GM12875 (cell line): Measurements from ENCODE around the gene PALLD.

Experiments used
- H3K4me3 ChIP-seq: one replicate; pipeline ENCODE4 v1.5.1; 2011; ENCODE audit warnings: low read depth, low read length, control low read depth
- TF ChIP-seq, protein P1 (sequence below): IDR thresholded peaks from 2 replicates; pipeline ENCODE4 v1.5.1; 2011; ENCODE audit warnings: low read depth, mild to moderate bottlenecking, control low read depth, inconsistent platforms, low read length, moderate library complexity, borderline replicate concordance; ENCODE audit not compliant: insufficient read depth

Gene PALLD

GRCh38 chr4:168856312-168856711 is 359.5 kb downstream of the PALLD start:
- H3K4me3 ChIP-seq, result no peak overlapping the region
- TF ChIP-seq, protein P1, sequence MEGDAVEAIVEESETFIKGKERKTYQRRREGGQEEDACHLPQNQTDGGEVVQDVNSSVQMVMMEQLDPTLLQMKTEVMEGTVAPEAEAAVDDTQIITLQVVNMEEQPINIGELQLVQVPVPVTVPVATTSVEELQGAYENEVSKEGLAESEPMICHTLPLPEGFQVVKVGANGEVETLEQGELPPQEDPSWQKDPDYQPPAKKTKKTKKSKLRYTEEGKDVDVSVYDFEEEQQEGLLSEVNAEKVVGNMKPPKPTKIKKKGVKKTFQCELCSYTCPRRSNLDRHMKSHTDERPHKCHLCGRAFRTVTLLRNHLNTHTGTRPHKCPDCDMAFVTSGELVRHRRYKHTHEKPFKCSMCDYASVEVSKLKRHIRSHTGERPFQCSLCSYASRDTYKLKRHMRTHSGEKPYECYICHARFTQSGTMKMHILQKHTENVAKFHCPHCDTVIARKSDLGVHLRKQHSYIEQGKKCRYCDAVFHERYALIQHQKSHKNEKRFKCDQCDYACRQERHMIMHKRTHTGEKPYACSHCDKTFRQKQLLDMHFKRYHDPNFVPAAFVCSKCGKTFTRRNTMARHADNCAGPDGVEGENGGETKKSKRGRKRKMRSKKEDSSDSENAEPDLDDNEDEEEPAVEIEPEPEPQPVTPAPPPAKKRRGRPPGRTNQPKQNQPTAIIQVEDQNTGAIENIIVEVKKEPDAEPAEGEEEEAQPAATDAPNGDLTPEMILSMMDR, result no peak

GRCh38 chr4:168857009-168857408 is 360.2 kb downstream of the PALLD start:
- no peak overlapping the region for H3K4me3 ChIP-seq
- TF ChIP-seq, protein P1, result no peak

GRCh38 chr4:168857546-168858314 is 360.9 kb downstream of the PALLD start:
- no peak overlapping the region for H3K4me3 ChIP-seq
- TF ChIP-seq, protein P1, result no peak

DNA sequence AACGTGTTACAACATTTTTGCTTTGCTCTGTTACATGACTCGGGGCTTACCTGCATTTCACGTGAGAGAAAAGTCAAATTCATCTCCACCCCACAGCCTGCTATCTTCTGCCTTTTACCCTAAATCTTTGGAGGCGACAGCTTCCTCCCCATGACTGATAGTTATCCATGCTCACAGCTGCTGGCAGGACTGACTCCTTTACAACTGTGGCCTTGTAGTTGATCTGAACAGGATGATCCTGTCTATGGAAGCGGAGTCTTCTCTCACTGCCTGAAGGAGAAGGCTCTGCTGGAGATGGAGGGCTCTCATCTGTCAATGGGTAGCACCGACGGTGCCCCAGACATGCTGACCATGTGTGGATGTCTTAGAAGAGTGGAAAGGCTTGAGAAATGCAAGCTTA is 362.2 kb downstream of the PALLD start:
- TF ChIP-seq, protein P1, result no peak

GRCh38 chr4:168859888-168860694 is 363.2 kb downstream of the PALLD start:
- no peak overlapping the region for H3K4me3 ChIP-seq
- TF ChIP-seq, protein P1, result no peak

More for the DNA sequence above, 362.2 kb downstream of the PALLD start:
- no peak overlapping the region for H3K4me3 ChIP-seq

GRCh38 chr4:168860827-168861226 is 364.0 kb downstream of the PALLD start:
- TF ChIP-seq, protein P1, result no peak
- no peak overlapping the region for H3K4me3 ChIP-seq
